COLO668 (cell line): ENCODE results near the gene SSNA1.

Experiments
- DNase-seq: peaks from one replicate; lab custom pipeline; 2025; ENCODE audit not compliant: unreplicated experiment; lab: John Stamatoyannopoulos, UW

Gene SSNA1

GRCh38 chr9:137199411-137200121, 11.1 kb downstream of the SSNA1 start:
- peak; percentile 30 for DNase-seq

GRCh38 chr9:137200311-137201204, 12.1 kb downstream of the SSNA1 start, which contains the start of gene TPRN:
Gene TPRN, minus strand, starts transcription at chr9:137200741. Its CDS starts 30 bp downstream, at chr9:137200711.
- peak; percentile 99 for DNase-seq

GRCh38 chr9:137201205-137201868, 12.9 kb downstream of the SSNA1 start:
- no peak for DNase-seq

GRCh38 chr9:137202966-137203365, 14.5 kb downstream of the SSNA1 start:
- no peak for DNase-seq

GRCh38 chr9:137204731-137205125, 16.3 kb downstream of the SSNA1 start:
- DNase-seq: no peak

- DNase-seq: peak; percentile 93
Observed at GRCh38 chr9:137205126-137206069, 16.9 kb downstream of the SSNA1 start, which contains the start of the genes NDOR1 and TMEM203. Gene NDOR1, plus strand, starts transcription at chr9:137205700. Its CDS starts 78 bp downstream, at chr9:137205778. Gene TMEM203, minus strand, starts transcription at chr9:137205648. Its CDS starts 234 bp downstream, at chr9:137205414.

GRCh38 chr9:137206602-137207001, 18.1 kb downstream of the SSNA1 start:
- DNase-seq: no peak

GRCh38 chr9:137211532-137211931, 23.1 kb downstream of the SSNA1 start:
- DNase-seq: no peak

GRCh38 chr9:137212520-137212919, 24.0 kb downstream of the SSNA1 start:
- no peak for DNase-seq

GRCh38 chr9:137213160-137214060, 24.9 kb downstream of the SSNA1 start:
- no peak for DNase-seq

GRCh38 chr9:137214620-137215019, 26.1 kb downstream of the SSNA1 start:
- DNase-seq: no peak

- no peak for DNase-seq
Observed at GRCh38 chr9:137215196-137215986, 26.9 kb downstream of the SSNA1 start.

GRCh38 chr9:137216188-137216965, 27.9 kb downstream of the SSNA1 start:
- DNase-seq: no peak

GRCh38 chr9:137217276-137218211, 29.1 kb downstream of the SSNA1 start:
- DNase-seq: peak; percentile 58

- no peak for DNase-seq
Observed at GRCh38 chr9:137218212-137218753, 29.8 kb downstream of the SSNA1 start.

- peak; percentile 64 for DNase-seq
Observed at GRCh38 chr9:137218754-137219271, 30.3 kb downstream of the SSNA1 start.
